ENCODE results near the gene SDC1. TPM values are rescaled to one million over a fixed set of nuclear protein-coding genes. Genes with fewer than 3 reads are reported as not detected.

The SDC1 gene
- total RNA-seq, 4 donors from 2014 or later, result 25.6 to 343 (median 197) TPM

DNA sequence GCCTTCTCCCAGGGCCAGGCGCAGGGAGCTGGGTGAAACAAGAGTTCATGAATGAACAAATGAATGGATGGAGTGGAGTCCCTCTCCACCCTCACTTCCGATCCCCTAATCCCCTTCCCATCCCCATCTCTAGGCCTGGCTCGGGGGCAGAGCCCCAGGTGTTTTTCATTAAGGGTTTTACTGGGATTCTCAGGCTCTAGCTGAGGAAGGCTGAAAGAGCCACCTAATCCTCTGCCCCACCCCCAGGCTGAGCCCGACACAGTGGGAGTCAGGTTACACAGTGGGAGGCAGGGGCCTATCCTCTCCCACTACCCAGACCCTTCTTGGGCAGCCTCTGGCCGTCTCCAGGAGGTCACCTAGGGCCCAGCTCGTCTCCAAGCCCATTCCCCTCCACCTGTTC is 36.1 kb downstream of the SDC1 start:
- no peak for DNase-seq

DNA sequence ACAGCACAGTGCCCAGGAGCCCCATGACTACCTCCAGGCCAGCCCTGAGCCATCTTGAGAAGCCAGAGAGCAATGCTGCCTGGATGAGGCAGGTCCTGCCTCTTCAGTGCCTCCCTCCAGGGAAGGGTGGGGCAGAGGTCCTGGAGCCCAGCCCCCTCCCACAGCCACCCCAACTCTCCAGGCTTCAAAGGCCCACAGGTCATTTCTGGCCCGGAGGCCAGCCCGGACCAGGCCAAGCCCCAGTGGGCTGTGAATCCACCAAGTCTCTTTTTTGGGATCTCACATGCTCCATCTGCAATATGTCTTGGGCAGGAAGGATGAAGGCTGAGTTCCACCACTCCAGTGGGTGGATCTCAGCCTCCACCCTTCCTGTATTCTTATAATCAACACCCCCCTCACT is 36.7 kb downstream of the SDC1 start:
- no peaks in the 10 kb centered on the region for H3K36me3 ChIP-seq
- TF ChIP-seq, protein P1, sequence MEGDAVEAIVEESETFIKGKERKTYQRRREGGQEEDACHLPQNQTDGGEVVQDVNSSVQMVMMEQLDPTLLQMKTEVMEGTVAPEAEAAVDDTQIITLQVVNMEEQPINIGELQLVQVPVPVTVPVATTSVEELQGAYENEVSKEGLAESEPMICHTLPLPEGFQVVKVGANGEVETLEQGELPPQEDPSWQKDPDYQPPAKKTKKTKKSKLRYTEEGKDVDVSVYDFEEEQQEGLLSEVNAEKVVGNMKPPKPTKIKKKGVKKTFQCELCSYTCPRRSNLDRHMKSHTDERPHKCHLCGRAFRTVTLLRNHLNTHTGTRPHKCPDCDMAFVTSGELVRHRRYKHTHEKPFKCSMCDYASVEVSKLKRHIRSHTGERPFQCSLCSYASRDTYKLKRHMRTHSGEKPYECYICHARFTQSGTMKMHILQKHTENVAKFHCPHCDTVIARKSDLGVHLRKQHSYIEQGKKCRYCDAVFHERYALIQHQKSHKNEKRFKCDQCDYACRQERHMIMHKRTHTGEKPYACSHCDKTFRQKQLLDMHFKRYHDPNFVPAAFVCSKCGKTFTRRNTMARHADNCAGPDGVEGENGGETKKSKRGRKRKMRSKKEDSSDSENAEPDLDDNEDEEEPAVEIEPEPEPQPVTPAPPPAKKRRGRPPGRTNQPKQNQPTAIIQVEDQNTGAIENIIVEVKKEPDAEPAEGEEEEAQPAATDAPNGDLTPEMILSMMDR (IDR thresholded peaks at IDR 0.05), result no peak
- no peak for TF ChIP-seq POLR2A (IDR thresholded peaks at IDR 0.05)
- peaks cover 0 to 35% (median 0%) of the 10 kb centered on the region in 4 donors for H3K4me1 ChIP-seq
- no peaks in the 10 kb centered on the region for H3K9me3 ChIP-seq
- no peak for DNase-seq
- H3K27me3 ChIP-seq, result no peaks in the 10 kb centered on the region
- H3K4me3 ChIP-seq, result no peak overlapping the region
- no peak overlapping the region for H3K27ac ChIP-seq

More for the DNA sequence above, 36.1 kb downstream of the SDC1 start:
- Histone ChIP-seq H3K9me3 (no peaks in the 10 kb centered on the region), H3K4me3 (no peak overlapping the region), H3K4me1 (peaks cover 0 to 35% (median 0%) of the 10 kb centered on the region in 4 donors), H3K27ac (no peak overlapping the region), H3K36me3 (no peaks in the 10 kb centered on the region), H3K27me3 (no peaks in the 10 kb centered on the region)
- no peak for TF ChIP-seq POLR2A (IDR thresholded peaks at IDR 0.05)
- TF ChIP-seq, protein P1 (IDR thresholded peaks at IDR 0.05), result no peak

DNA sequence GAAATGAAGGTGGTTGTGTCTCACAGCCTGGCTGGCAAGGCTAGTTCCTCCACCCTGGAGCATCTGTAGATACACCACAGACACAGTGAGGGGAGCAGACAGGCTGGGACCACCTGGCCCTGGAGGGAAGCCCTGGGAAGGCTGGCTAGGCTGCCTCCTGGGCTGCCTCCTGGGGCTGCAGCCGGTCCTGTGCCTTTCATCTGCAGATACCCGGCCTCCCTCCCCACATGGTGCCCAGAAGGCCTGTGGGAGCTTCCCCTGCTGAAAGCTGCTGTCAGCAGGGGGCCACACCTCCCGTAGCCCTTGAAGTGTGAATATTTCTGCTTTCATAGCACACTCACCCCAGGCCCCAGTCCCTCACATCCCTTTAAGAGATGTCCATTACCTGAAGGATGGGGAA is 37.6 kb downstream of the SDC1 start:
- Histone ChIP-seq H3K4me1 (peaks cover 0 to 35% (median 0%) of the 10 kb centered on the region in 4 donors), H3K36me3 (no peaks in the 10 kb centered on the region), H3K27ac (peak overlapping the region in 1 of 4 donors; percentile 84), H3K9me3 (no peaks in the 10 kb centered on the region), H3K4me3 (no peak overlapping the region), H3K27me3 (no peaks in the 10 kb centered on the region)
- no peak for TF ChIP-seq POLR2A (IDR thresholded peaks at IDR 0.05)
- TF ChIP-seq, protein P1 (IDR thresholded peaks at IDR 0.05), result no peak
- no peak for DNase-seq

DNA sequence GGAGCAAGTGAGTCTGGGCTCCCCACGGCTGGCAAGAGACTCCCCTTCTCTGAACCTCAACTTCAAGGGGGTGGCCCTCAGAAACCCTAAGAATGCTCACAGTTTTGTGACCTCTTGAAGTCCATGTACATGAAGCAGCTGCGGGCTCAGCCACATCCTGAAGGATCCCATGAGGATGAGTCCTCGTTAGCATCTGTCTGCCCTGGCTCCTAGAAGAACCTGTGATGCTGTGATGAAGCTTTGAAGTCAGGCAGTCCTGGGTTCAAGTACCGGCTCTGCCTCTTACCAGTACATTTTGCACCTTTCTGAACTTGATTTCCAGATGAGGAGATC is 38.1 kb downstream of the SDC1 start:
- no peak for DNase-seq
- Histone ChIP-seq H3K4me3 (peak overlapping the region in 2 of 4 donors; percentile 1 to 47), H3K9me3 (no peaks in the 10 kb centered on the region), H3K4me1 (peaks cover 0 to 33% (median 0%) of the 10 kb centered on the region in 4 donors), H3K27ac (peak overlapping the region in 3 of 4 donors; percentile 78 to 85 (median 84)), H3K27me3 (no peaks in the 10 kb centered on the region), H3K36me3 (no peaks in the 10 kb centered on the region)
- TF ChIP-seq, protein P1 (IDR thresholded peaks at IDR 0.05), result no peak
- TF ChIP-seq POLR2A (IDR thresholded peaks at IDR 0.05), result no peak

DNA sequence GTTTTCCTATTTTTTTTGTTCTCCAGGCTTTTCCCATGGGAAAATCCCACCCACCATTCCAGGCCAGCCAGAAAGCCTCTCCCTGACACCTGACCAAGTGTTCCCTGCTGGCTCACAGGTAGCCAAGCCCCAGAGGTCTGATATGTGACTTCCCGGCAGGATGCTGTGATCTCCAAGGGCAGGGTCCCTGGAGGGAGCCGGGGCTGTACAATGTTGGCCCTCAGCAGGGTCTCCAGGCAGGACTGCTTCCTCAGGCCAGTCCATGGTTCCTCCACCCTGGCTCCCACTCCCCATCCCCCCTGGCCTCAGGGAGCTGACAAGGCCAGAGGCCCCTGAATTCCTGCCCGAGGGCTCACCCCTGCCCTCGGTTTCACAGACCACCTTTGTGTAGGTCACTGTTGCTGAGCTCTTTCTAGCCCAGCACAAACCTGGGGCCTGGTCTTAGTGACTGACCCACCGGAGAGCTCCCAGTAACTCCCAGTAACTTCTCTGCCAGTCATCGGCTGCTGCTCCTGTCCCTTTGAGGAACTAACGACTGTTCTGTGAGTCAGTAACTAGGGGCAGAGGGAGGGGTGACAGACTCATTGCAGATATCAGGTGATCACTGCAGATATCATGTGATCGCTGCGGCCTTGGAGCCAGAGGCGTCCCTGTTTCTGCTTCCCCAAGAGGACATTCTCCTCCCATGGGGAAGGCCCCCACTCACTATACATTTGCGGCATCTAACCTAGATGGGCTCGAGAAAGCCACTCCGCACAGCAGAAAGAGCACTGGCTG is 38.7 kb downstream of the SDC1 start:
- Histone ChIP-seq H3K4me1 (peaks cover 0 to 27% (median 0%) of the 10 kb centered on the region in 4 donors), H3K27ac (peak overlapping the region in 3 of 4 donors; percentile 78 to 85 (median 84)), H3K4me3 (peak overlapping the region in 2 of 4 donors; percentile 44 to 47), H3K36me3 (no peaks in the 10 kb centered on the region), H3K27me3 (no peaks in the 10 kb centered on the region), H3K9me3 (no peaks in the 10 kb centered on the region)
- peak; percentile 93 to 95 for TF ChIP-seq POLR2A (IDR thresholded peaks at IDR 0.05)
- TF ChIP-seq, protein P1 (IDR thresholded peaks at IDR 0.05), result peak in 1 of 6 experiments; percentile 9
- peak in 2 of 3 donors; percentile 79 to 88 for DNase-seq
